GM20000 (cell line): Measurements from ENCODE around the gene KCNA10.

Source experiments
- DNase-seq: peaks from one replicate; pipeline ENCODE4 v3.0.0; 2012; ENCODE audit warnings: low spot score
- TF ChIP-seq, protein P1 (sequence below): IDR thresholded peaks from 2 replicates; pipeline ENCODE4 v1.5.1; 2012; ENCODE audit warnings: mild to moderate bottlenecking, control low read depth; ENCODE audit errors: extremely low read depth, missing control alignments

KCNA10 gene

DNA sequence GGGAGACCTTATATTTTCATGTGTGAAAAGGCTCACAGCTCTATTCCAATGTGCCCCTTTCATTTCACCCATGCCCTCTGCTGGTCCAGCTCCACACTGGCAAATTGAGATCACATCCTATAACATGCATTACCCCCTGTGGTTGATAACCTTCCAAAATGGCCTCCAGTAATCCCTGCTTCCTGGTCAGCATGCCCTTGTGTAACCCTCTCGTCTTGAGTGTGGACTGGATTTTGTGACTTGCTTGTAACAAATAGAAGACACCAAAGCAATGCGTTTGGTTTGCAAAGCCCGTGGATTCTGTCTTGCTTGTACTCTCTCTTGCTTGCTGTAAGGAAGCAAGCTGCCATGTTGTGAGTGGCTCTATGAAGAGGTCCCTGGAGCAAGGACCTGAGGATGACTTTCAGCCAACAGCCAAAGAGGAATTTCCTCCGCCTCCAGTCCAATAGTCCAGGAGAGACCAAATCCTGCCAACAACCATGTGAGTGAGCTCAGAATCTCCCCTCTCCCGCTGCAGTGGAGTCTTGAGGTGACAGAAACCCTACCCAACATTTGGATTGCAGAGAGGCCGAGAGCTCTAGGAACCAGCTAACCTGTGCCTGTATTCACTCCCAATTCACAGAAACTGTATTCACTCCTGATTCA, 17.4 kb downstream of the KCNA10 start:
- no peak for DNase-seq
- TF ChIP-seq, protein P1, sequence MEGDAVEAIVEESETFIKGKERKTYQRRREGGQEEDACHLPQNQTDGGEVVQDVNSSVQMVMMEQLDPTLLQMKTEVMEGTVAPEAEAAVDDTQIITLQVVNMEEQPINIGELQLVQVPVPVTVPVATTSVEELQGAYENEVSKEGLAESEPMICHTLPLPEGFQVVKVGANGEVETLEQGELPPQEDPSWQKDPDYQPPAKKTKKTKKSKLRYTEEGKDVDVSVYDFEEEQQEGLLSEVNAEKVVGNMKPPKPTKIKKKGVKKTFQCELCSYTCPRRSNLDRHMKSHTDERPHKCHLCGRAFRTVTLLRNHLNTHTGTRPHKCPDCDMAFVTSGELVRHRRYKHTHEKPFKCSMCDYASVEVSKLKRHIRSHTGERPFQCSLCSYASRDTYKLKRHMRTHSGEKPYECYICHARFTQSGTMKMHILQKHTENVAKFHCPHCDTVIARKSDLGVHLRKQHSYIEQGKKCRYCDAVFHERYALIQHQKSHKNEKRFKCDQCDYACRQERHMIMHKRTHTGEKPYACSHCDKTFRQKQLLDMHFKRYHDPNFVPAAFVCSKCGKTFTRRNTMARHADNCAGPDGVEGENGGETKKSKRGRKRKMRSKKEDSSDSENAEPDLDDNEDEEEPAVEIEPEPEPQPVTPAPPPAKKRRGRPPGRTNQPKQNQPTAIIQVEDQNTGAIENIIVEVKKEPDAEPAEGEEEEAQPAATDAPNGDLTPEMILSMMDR, result no peak

DNA sequence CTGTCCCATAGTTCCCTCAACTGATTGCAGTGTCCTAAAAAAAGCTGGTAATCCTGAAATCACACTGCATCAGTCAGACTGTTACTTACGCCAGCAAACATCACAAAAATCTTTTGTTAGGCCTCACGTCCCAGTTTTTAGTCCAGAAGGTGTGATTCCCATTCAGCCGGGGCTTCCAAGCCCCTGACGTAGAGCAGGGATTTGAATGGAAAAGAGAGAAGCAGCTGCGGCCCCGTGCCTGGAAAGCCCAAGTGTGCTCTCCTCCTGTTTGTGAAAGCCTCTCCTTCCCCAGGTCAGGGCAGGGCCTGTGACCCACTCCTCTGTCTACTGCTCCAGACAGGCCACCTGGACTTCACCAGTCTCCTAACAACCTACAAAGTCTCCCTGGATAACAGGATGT, 20.7 kb downstream of the KCNA10 start:
- no peak for DNase-seq
- TF ChIP-seq, protein P1, result no peak

DNA sequence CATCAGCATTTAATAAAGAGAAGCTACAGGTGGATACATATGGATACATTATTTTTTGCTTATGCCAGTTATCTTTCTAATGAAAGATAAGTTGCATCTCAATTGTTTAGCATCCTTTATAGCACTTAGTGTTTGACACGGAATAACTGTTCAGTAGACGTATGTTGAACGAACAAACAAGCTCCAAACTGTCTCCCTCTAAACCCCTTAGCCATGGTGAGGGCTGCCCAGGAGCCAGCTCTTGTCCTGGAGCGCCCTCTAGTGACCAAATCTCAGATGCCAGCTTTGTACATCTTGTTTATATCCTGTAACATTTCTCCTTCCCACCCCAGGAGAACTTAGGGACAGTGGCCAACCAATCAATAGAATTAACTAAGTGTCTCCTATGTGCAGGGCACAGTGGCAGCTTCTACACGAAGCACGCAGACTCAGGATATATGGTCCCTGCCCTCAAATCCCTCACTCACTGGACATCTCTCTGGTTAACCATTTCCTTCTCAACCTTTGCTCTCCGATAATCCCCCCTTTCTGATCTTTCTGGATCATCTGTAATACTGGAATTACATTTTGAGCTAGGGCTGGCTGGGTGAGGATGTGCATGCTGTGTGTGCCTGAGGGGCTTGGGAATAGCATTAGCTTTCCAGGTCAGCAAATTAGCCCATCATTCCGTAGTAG, 22.9 kb downstream of the KCNA10 start:
- peak; percentile 83 for DNase-seq
- TF ChIP-seq, protein P1, result peak; percentile 71

DNA sequence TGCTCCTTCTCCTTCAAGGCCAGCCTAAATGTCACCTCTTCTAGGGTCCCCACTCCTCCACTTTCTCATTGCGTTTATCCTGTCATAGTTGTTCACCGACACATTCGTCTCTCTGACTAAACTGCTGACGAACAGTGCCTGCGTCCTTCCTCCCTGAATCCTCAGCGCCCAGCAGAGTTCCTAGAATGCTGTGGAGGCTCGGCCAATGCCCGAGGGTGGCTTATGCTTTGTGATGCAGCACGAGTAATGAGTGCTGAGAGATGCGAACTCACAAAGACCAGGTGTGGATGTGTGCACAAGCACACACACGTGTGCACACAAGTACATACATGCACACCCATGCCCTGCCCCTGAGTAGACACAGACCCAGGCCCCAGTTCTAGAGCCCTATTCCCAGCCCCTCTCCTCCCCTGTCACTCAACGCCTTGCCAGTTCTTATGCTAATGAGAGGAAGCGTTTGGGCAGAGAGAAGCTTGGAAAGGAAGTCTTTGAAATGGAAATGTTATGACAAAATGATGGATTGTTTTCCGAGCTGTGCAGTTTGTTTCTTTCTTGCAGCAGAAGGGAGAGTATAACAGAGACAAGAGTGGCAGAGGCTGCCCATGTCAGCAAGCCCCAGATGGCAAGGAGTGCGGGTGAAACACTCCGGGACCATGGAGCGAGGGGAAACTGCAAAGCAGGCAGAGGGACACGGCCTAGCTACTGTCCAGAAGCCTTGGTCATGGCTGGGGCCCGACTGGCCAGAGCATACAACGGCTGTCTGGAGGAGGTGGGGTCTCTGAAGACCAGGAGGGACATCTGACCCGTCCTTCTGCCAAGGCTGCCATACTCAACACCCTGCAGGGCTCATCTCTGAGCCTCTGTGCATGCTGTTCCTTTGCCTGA, 24.2 kb downstream of the KCNA10 start:
- TF ChIP-seq, protein P1, result no peak
- no peak for DNase-seq

DNA sequence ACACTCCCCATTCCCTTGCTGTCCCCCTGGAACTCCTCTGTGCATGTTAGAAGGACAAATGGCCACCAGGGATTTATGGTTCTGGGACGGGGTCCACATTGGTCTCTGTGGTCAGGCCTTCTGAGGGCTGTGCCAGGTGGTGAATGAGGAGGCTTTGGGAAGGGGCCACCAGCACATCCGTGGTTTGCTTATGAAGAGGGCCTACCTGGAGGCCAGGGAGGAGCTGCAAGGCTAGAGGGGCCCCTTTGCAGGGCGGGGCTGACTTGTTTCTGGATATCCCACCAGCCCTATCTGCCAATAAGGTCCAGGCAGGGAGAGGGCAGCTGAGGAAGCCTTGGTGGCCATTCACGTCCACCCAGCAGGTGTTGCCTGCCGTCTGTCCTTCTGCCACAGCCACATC, 24.9 kb downstream of the KCNA10 start:
- TF ChIP-seq, protein P1, result no peak
- no peak for DNase-seq

DNA sequence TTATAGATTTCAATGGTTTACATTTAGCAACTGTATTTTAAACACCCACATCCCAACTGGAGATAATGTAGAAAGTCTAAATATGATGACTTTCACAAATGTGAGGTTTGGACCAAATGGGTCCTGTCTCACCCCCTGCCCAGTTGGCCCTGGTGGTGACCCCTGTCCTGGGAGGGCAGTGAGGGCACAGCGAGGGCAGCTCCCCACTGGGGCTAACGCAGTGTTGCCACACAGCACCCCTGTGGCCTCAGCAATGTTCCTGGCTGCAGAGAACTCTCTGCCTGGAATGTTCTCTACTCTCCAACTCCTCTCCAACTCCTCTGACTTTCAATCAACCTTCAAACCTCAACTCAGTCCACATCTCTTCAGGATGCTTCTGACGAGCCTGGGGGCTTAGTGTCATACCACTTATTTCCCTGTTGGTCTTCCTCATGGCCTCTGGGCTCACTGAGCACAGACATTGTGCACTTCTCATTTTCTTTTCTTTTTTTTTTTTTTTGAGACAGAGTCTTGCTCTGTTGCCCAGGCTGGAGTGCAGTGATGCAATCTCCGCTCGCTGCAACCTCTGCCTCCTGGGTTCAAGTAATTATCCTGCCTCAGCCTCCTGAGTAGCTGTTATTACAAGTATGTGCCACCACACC, 25.8 kb downstream of the KCNA10 start:
- TF ChIP-seq, protein P1, result no peak
- no peak for DNase-seq
